HEK293T (cell line): ENCODE data around the gene SCN7A.

Experiments used
- BHLHE40 ChIP-seq: fragments of 450-650 bp; IDR thresholded peaks from 2 replicates; pipeline ENCODE4 v1.6.1; 2016; ENCODE audit warnings: mild to moderate bottlenecking, moderate library complexity, borderline replicate concordance
- HDGF ChIP-seq: fragments of 450-650 bp; IDR thresholded peaks from 2 replicates; pipeline ENCODE4 v1.6.1; 2017; ENCODE audit warnings: antibody characterized with exemption, borderline replicate concordance
- L3MBTL2 ChIP-seq: fragments of 450-650 bp; conservative IDR thresholded peaks from 2 replicates; pipeline ENCODE4 v1.6.1; 2016; ENCODE audit warnings: mild to moderate bottlenecking
- TARDBP ChIP-seq: fragments of 450-650 bp; IDR thresholded peaks from 2 replicates; pipeline ENCODE4 v1.6.1; 2016

GRCh38 chr2:166439078-166439477 is 55.0 kb downstream of the SCN7A start:
- TF ChIP-seq TARDBP (no peak), L3MBTL2 (no peak), HDGF (no peak), BHLHE40 (no peak)
